SK-N-SH (cell line): ENCODE data around the gene LIMS2. TPM values are rescaled to one million over a fixed set of nuclear protein-coding genes. Genes with fewer than 3 reads are reported as not detected.

Source experiments
- CTCF ChIA-PET: fragments of 300-600, 350-600 bp; formaldehyde crosslinking; extraction: SDS; loops from one replicate; lab custom pipeline; 2021; lab: Yijun Ruan, JAX
- POLR2A ChIA-PET: fragments of 350-600 bp; sonication (Branson Sonifier 250); formaldehyde crosslinking; extraction: SDS; loops from one replicate; lab custom pipeline; 2020; ENCODE audit warnings: antibody characterized with exemption, inconsistent platforms; lab: Yijun Ruan, JAX
- DNase-seq: peaks from one replicate; pipeline ENCODE4 v3.0.0; 2012
- H2AFZ ChIP-seq: fragments of 200-600 bp; sonication (generic); 2 replicates; pipeline ENCODE4 v1.8.1; 2016; ENCODE audit warnings: antibody characterized with exemption, mild to moderate bottlenecking, low read depth
- H3F3A ChIP-seq: fragments of 200-600 bp; sonication (generic); replicated peaks from 2 replicates; pipeline ENCODE3; 2016; ENCODE audit warnings: antibody characterized with exemption, mild to moderate bottlenecking; ENCODE audit not compliant: insufficient read depth
- H3K27ac ChIP-seq, 2 experiments: fragments of 200-500 bp in 1 of 2; fragments of 200-600 bp in 1 of 2; sonication (Bioruptor generic) in 1 of 2; sonication (generic), shearing (Covaris generic) in 1 of 2; 2 replicates each; pipeline versions ENCODE4 v1.5.1 to v1.6.1; 2014 to 2016; ENCODE audit warnings: low read depth in 2 of 2, inconsistent platforms in 1 of 2, low read length in 1 of 2, mild to moderate bottlenecking in 1 of 2, mixed read lengths in 1 of 2
- H3K27me3 ChIP-seq: fragments of 200-600 bp; sonication (generic), shearing (Covaris generic); 2 replicates; pipeline ENCODE4 v1.6.1; 2016; ENCODE audit warnings: mixed run types; ENCODE audit not compliant: insufficient read depth
- H3K36me3 ChIP-seq, 2 experiments: fragments of 200-500 bp in 1 of 2; fragments of 200-600 bp in 1 of 2; sonication (Bioruptor generic) in 1 of 2; sonication (generic) in 1 of 2; replicated peaks in 1 of 2; 2 replicates each; pipeline versions ENCODE3 to v1.5.1; 2014 to 2016; ENCODE audit warnings: low read length in 1 of 2, mild to moderate bottlenecking in 1 of 2; ENCODE audit not compliant: insufficient read depth in 2 of 2, control insufficient read depth in 1 of 2
- H3K4me1 ChIP-seq, 2 experiments: fragments of 200-500 bp in 1 of 2; fragments of 200-600 bp in 1 of 2; sonication (Bioruptor generic) in 1 of 2; sonication (generic), shearing (Covaris generic) in 1 of 2; 2 replicates each; pipeline versions ENCODE4 v1.5.1 to v1.6.1; 2014 to 2016; ENCODE audit warnings: low read depth in 1 of 2, low read length in 1 of 2, mixed run types in 1 of 2; ENCODE audit not compliant: insufficient read depth in 2 of 2, control insufficient read depth in 1 of 2
- H3K4me2 ChIP-seq: fragments of 200-600 bp; sonication (generic), shearing (Covaris generic); 2 replicates; pipeline ENCODE4 v1.6.1; 2017; ENCODE audit warnings: mixed run types
- H3K4me3 ChIP-seq, 2 experiments: fragments of 200-500 bp in 1 of 2; fragments of 200-600 bp in 1 of 2; sonication (Bioruptor generic) in 1 of 2; sonication (generic), shearing (Covaris generic) in 1 of 2; 2 replicates each; pipeline versions ENCODE4 v1.5.1 to v1.8.1; 2014 to 2016; ENCODE audit warnings: low read depth in 2 of 2, inconsistent platforms in 1 of 2, low read length in 1 of 2, mild to moderate bottlenecking in 1 of 2, mixed read lengths in 1 of 2, moderate library complexity in 1 of 2
- H3K79me2 ChIP-seq: fragments of 200-600 bp; sonication (generic); 2 replicates; pipeline ENCODE4 v1.8.1; 2017; ENCODE audit warnings: mild to moderate bottlenecking; ENCODE audit not compliant: insufficient read depth
- H3K9ac ChIP-seq: fragments of 200-600 bp; sonication (generic); 2 replicates; pipeline ENCODE4 v1.6.1; 2017; ENCODE audit warnings: mixed run types
- H3K9me2 ChIP-seq: fragments of 200-600 bp; sonication (generic); 2 replicates; pipeline ENCODE4 v1.6.1; 2017; ENCODE audit warnings: mixed run types
- H3K9me3 ChIP-seq: fragments of 200-600 bp; sonication (generic); 2 replicates; pipeline ENCODE4 v1.6.1; 2017; ENCODE audit warnings: mixed run types, mild to moderate bottlenecking, moderate library complexity
- H4K20me1 ChIP-seq: fragments of 200-600 bp; sonication (generic); 2 replicates; pipeline ENCODE4 v1.6.1; 2017; ENCODE audit warnings: mild to moderate bottlenecking, mixed run types; ENCODE audit not compliant: insufficient read depth
- ELF1 ChIP-seq: IDR thresholded peaks from 2 replicates; pipeline ENCODE4 v1.4.0; 2012
- GATA2 ChIP-seq: sonication (generic); formaldehyde crosslinking; IDR thresholded peaks from 2 replicates; pipeline ENCODE4 v1.5.0; 2020; ENCODE audit warnings: mild to moderate bottlenecking, missing genetic modification reagents
- JUND ChIP-seq: IDR thresholded peaks from 2 replicates; pipeline ENCODE4 v1.4.0; 2012
- MAX ChIP-seq: IDR thresholded peaks from 2 replicates; pipeline ENCODE4 v1.4.0; 2012; ENCODE audit warnings: low read depth
- MEF2A ChIP-seq: IDR thresholded peaks from 2 replicates; pipeline ENCODE4 v1.4.0; 2012; ENCODE audit warnings: low read depth, borderline replicate concordance
- NFIC ChIP-seq: IDR thresholded peaks from 2 replicates; pipeline ENCODE4 v1.4.0; 2012; ENCODE audit warnings: borderline replicate concordance
- NRF1 ChIP-seq: IDR thresholded peaks from 2 replicates; pipeline ENCODE4 v1.6.1; 2012; ENCODE audit warnings: low read depth, mild to moderate bottlenecking, low read length
- PBX3 ChIP-seq: IDR thresholded peaks from 2 replicates; pipeline ENCODE4; 2012
- REST ChIP-seq: IDR thresholded peaks from 2 replicates; pipeline ENCODE4 v1.6.1; 2012; ENCODE audit warnings: mild to moderate bottlenecking, low read depth, low read length, moderate library complexity
- RXRA ChIP-seq: IDR thresholded peaks from 2 replicates; pipeline ENCODE4 v1.4.0; 2012; ENCODE audit warnings: low read depth, mild to moderate bottlenecking, borderline replicate concordance
- SMC3 ChIP-seq: IDR thresholded peaks from 2 replicates; pipeline ENCODE4 v1.6.1; 2012; ENCODE audit warnings: low read depth, low read length, improper control_type of control experiment
- YY1 ChIP-seq: IDR thresholded peaks from 2 replicates; pipeline ENCODE4 v1.4.0; 2012; ENCODE audit warnings: low read depth, mild to moderate bottlenecking
- ZBTB33 ChIP-seq: IDR thresholded peaks from 2 replicates; pipeline ENCODE4 v1.4.0; 2012; ENCODE audit warnings: low read depth, borderline replicate concordance
- WGBS: methylation state at CpG from one replicate; pipeline ENCODE4 v1.1.6; 2017; ENCODE audit warnings: low lambda C conversion rate; 5-methylcytosine and 5-hydroxymethylcytosine counted together
- polyA plus RNA-seq, 3 experiments: library from polyadenylated mRNA; depleted of rRNA; stranded (reverse); fragments of >200 nt; gene quantifications; 2 replicates each; pipeline ENCODE4 v1.2.3, GENCODE V29; 2012

LIMS2 gene
- polyA plus RNA-seq, 1 of the 3 experiments (the other 2 are of a cell fraction) = 2.7 TPM

- TF ChIP-seq GATA2 (CRISPR knock-in tag) (peak; percentile 55), YY1 (no peak)
- no peak overlapping the region for H3K4me3 ChIP-seq
- no peaks in the 10 kb centered on the region for H3F3A ChIP-seq
- no peak overlapping the region for H3K27ac ChIP-seq
- CTCF ChIA-PET = interaction anchor here (0.8 to 5.2 kb wide), 4 partner anchors 13 to 91 kb away, joined by 3 to 19 read pairs (median 7); no protein-coding TSS in a partner anchor
- no peak overlapping the region for H3K4me2 ChIP-seq
- no peak overlapping the region for H2AFZ ChIP-seq
- 74% methylated on average over 6 of the region's 6 CpGs for WGBS
- H3K27me3 ChIP-seq = peaks cover 7% of the 10 kb centered on the region; the same call in 1 of the 2 replicates
- H3K4me1 ChIP-seq = peaks cover 0 to 4% of the 10 kb centered on the region in 2 experiments; a peak in 1 of 4 replicates
- no peaks in the 10 kb centered on the region for H3K9me2 ChIP-seq
- POLR2A ChIA-PET = interaction anchor here (1.8 kb wide), 1 partner anchor 20 kb away, joined by 4 read pairs; no protein-coding TSS in a partner anchor
- H4K20me1 ChIP-seq = no peaks in the 10 kb centered on the region
- no peaks in the 10 kb centered on the region for H3K36me3 ChIP-seq
- no peaks in the 10 kb centered on the region for H3K79me2 ChIP-seq
- no peaks in the 10 kb centered on the region for H3K9me3 ChIP-seq
- peak; percentile 66 for DNase-seq
- H3K9ac ChIP-seq = no peak overlapping the region
These were observed 6.9 kb upstream of the LIMS2 start for GRCh38 chr2:127681976-127682857.

GRCh38 chr2:127681288-127681804 lies 6.0 kb upstream of the LIMS2 start:
- peak; percentile 22 for DNase-seq
- no peak overlapping the region for H3K4me3 ChIP-seq
- H3K79me2 ChIP-seq = no peaks in the 10 kb centered on the region
- peaks cover 0 to 4% of the 10 kb centered on the region in 2 experiments; a peak in 1 of 4 replicates for H3K4me1 ChIP-seq
- no peaks in the 10 kb centered on the region for H3K9me2 ChIP-seq
- TF ChIP-seq ELF1 (no peak), REST (no peak), MEF2A (no peak), NFIC (no peak), JUND (no peak), GATA2 (CRISPR knock-in tag) (no peak), PBX3 (no peak), MAX (no peak), ZBTB33 (no peak), NRF1 (no peak), SMC3 (no peak), YY1 (no peak), RXRA (no peak)
- H3K27me3 ChIP-seq = peaks cover 14% of the 10 kb centered on the region; the same call in 1 of the 2 replicates
- no peak overlapping the region for H3K9ac ChIP-seq
- no peak overlapping the region for H3K27ac ChIP-seq
- ChIA-PET CTCF (interaction anchor here (2.2 to 5.2 kb wide), 2 partner anchors 15 to 32 kb away, joined by 12 to 19 read pairs; no protein-coding TSS in a partner anchor), POLR2A (interaction anchor here (1.8 kb wide), 1 partner anchor 21 kb away, joined by 4 read pairs; no protein-coding TSS in a partner anchor)
- H4K20me1 ChIP-seq = no peaks in the 10 kb centered on the region
- no peak overlapping the region for H2AFZ ChIP-seq
- no peak overlapping the region for H3K4me2 ChIP-seq
- 88% methylated on average over 13 of the region's 25 CpGs for WGBS
- H3K36me3 ChIP-seq = no peaks in the 10 kb centered on the region
- no peaks in the 10 kb centered on the region for H3F3A ChIP-seq
- H3K9me3 ChIP-seq = no peaks in the 10 kb centered on the region
